HUDEP-2 (cell line): Measurements from ENCODE around the gene GUSB.
"Not testable (repeated sequence)": the region's sequence is repeated elsewhere in the genome, so short reads cannot be mapped to it uniquely, and the experiment has no call there.

Experiments used
- DNase-seq, 76 experiments: peaks; one replicate each; lab custom pipeline; 2025; ENCODE audit not compliant: unreplicated experiment in 76 of 76; lab: John Stamatoyannopoulos, UW

Gene GUSB

DNA sequence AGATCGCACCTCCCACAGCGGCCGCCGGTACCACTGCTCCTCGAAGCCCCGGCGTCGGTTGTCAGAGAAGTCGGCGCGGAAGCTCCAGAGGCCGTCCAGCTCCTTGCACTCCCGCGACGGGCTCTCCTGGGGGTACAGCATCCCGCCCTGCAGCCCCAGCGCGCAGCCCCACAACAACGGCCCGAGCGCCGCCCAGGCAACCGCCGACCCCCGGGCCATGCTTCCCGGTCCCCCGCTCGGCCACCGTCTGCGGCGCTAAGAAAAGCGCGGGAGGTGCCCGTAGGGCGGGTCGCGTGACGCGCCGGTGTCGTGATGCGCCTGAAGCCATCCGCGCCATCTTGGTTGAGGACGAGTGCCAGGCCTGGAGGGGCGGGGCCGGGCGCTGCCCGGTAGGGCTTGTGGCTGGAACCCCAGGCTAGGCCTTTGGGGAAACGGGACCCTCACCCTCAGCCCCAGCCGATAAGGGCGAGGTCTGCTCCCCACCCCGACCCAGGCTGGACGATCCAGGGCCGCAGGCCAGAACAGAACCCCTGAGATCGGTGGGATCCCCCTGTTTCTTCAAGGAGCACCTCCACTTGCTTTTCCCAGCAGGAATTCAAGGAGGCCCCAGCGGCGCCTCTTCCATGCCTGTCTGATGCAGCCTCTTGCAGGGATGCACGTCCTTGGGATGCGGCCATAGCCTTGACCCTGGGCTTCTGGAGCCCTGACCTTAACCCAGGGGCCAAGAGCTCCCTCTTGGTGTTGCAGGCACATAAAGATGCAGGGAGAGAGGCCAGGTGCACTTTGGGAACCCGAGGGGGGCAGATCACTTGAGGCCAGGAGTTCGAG is at the start of gene GUSB:
GUSB (minus strand) TSS at position 249 of the 828 bp plus-strand sequence; CDS start at position 219, 30 bp downstream.
- peak in 75 of 76 experiments; percentile 28 to 91 (median 81) for DNase-seq

DNA sequence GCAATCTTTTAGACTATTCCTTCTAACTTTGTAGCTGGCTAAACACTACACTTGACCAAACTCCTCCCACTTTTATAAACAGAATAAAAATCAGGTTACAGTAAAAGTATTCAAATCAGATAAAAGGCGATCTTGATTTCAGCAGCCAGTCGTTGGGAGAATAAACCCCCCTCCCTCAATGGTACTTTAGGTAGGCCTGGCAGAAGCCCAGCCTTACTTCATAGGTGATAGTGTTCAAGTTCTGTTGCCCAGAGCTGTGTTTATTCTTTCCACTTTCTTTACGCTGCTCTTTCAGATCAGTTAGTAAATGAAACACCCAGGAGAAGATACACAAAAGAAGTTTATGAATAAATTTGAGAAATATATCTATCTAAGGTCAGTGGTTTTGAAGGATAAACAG is 46.3 kb upstream of the GUSB start:
- DNase-seq, result not testable (repeated sequence)

DNA sequence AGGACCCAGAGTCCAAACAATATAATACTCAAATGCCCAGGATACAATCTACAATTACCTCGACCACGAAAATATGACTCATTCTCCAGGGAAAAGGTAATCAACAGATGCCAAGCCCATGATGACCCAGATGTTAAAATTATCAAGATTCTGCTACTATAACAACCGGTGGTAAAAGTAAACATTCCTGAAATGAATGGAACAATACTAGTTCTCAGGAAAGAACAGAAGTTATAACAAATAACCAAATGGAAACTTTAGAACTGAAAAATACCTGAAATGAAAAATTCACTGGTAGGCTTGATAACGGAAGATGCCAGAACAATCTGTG is 34.1 kb upstream of the GUSB start:
- no peak for DNase-seq

DNA sequence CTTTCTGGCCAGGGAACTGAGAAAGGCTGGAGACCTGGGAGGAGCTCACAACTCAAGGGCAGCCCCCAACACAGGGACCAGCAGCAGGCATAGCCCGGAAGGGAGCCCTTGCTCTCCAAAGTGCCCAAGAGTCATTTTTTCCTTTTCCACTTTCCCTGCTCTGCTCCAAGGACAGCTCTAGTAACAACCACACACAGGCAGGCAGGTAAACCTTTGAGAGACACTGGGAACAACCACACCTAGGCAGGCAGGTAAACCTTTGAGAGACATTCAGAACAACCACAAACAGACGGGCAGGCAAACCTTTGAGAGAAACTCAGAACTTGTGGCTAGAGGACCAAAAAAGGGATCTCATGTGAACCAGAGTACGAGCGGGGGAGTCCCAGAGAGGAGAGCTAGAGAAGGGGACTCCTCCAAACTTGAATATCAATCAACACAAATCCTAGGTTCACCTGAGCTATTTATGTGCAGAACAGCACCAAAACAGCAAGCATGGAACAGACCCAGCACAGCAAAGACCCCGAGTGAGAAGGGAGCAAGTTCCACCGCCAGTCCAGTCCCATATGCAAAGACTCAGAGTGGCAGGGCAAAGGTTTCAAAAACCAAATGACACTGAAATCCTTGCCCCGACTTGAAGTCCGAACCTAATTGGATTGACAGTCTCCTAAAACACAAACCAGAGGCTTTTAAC is 33.6 kb upstream of the GUSB start:
- no peak for DNase-seq

DNA sequence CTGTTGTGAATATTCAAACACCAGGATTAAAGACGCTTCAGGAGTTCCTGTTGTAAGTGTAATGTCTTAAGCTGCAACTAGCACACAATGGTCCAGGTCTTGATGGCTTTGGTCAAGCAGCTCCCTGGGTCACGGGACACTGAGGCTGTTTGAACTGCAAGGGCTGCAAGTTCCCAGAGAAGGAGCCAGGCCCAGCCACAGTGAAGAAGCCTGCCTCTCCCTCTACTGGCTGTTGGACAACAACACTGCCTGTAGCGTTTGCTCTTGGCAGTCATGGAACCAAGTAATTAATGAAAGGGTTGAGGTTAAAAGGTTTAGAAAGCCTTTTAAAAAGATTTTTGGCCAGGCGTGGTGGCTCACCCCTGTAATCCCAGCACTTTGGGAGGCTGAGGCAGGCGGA is 31.9 kb upstream of the GUSB start:
- DNase-seq, result peak in 49 of 76 experiments; percentile 1 to 63 (median 16)

DNA sequence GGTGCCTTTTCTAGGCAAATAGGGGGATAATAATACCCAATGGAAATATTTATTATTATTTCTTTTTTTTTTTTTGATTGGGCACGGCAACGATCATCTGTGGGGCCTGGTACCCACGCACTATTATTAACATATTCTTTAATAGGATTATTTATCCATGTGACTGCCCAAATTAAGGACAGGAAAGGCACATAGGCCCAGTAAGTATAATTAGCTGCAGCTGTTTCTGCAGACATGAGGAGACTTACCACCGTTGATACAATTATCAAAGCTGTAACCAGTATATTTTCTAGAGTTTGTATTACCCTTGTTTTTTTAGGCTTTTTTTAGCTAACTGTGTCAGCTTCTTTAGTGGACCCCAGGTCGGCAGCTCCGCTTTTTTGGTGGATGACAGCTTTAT is 25.2 kb upstream of the GUSB start:
- DNase-seq, result no peak

DNA sequence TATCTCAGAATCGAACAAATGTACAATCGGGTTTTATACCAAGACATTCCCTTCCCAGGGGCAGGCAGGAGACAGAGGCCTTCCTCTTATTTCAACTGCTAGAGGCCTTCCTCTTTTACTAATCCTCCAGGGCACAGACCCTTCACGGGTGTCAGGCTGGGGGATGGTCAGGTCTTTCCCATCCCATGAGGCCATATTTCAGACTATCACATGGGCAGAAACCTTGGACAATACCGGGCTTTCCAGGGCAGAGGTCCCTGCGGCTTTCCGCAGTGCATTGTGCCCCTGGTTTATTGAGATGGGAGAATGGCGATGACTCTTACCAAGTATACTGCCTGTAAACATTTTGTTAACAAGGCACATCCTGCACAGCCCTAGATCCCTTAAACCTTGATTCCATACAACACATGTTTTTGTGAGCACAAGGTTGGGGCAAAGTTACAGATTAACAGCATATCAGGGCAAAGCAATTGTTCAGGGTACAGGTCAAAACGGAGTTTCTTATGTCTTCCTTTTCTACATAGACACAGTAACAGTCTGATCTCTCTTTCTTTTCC is 23.2 kb upstream of the GUSB start:
- DNase-seq, result not testable (repeated sequence)

DNA sequence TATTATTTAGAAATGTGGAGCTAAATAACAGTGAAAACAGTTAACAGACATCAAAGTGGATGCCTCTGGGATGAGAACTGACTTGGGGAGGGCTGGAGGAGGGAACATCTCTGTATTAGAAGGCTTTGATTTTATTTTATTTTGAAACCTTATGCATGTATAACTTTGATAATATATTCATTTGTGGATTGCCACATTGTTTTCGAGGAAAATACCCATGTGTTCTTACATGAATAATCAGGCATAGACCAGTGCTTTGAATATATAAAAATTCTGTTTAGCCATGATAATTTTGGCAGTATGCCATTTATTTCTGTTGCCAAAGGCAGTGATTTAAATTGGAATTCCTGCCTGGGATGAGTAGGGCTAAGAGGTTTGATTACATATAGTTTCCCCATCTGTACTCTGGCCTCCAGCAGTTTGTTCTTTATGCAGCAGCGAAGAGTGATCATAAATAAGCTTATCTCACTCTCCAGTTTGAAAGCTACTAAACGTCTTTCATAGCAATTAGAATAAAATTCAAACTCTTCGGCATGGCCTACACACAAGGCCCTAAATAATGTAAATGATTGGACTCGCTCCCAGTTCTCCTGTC is 18.9 kb upstream of the GUSB start:
- DNase-seq, result not testable (repeated sequence)

DNA sequence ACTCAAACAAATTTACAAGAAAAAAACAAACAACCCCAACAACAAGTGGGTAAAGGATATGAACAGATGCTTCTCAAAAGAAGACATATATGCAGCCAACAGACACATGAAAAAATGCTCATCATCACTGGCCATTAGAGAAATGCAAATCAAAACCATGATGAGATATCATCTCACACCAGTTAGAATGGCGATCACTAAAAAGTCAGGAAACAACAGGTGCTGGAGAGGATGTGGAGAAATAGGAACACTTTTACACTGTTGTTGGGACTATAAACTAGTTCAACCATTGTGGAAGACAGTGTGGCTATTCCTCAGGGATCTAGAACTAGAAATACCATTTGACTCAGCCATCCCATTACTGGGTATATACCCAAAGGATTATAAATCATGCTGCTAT is 13.0 kb upstream of the GUSB start:
- DNase-seq, result not testable (repeated sequence)

DNA sequence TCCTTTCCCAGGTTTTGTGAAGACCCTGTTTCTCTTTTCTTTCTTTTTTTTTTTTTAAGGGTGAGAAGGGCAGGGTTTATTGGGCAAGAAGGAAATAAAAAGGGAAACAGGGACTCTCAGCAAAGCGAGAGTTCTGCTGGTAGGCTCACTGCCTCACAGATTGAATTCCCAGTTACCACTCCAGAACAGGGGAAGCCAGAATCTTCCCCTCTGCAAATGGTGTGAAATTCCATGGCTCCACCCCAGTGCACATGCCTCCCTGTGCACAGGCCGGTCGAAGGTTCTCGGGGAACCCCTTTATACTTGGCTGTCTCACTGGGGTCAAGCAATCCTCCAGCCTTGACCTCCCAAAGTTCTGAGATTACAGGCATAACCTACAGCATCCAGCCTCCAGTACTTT is 10.5 kb upstream of the GUSB start:
- DNase-seq, result no peak

DNA sequence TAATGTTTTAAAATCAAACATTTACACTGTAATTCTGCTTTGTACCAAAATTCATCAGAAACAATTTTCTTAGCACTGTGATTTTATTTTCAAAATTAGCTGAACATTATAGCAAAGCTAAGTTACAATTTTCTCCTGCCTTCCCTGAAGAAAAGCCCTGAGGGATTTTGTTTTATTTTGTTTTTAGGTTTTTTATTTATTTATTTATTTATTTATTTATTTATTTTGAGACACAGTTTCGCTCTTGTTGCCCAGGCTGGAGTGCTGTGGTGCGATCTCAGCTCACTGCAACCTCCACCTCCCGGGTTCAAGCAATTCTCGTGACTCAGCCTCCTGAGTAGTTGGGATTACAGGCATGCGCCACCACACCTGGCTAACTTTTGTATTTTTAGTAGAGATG is 9.8 kb upstream of the GUSB start:
- not testable (repeated sequence) for DNase-seq

DNA sequence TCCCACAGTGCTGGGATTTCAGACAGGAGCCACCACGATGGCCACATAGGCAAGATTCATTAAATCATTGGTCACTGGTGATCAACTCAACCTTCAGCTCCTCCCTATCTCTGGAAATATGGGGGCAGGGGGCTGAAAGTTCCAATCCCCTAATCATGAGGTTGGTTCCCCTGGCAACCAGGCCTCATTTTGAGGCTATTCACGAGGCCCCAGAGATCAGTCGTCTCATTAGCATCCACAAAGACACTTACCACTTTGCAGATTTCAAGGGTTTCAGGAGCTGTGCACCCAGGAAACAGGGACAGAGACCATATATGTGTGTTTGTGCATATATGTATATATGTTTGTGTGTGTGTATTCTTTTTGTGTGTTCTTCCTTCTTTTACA is 7.7 kb upstream of the GUSB start:
- DNase-seq, result no peak

DNA sequence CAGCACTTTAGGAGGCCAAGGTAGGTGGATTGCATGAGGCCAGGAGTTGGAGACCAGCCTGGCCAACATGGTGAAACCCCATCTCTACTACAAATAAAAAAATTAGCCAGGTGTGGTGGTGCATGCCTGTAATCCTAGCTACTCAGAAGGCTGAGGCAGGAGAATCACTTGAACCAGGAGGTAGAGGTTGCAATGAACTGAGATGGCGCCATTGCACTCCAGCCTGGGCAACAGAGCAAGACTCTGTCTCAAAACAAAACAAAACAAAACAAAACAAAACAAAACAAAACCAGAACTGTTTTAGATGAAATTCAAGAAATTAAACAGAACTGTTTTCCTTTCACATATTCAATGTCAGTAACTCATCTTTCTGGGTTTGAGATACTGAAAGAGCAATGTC is 6.5 kb upstream of the GUSB start:
- DNase-seq, result not testable (repeated sequence)

DNA sequence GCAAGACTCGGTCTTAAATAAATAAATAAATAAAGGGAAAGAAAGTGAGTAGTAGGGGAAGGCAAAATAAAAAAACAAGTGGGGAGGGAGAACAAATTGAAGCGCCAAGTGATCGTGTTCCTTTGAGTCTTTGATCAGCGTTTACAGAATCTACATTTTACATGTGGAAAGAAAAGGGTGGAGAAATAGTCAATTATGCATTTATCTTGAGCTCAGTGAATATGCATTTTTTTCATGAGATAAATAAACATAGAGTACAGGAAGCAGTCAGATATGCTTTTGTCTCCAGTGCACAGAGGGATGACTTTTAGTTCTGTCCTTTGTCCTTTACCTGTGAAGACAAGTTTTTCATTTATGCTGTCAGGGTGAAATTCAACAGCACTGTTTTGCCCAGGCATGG is 6.1 kb upstream of the GUSB start:
- no peak for DNase-seq

DNA sequence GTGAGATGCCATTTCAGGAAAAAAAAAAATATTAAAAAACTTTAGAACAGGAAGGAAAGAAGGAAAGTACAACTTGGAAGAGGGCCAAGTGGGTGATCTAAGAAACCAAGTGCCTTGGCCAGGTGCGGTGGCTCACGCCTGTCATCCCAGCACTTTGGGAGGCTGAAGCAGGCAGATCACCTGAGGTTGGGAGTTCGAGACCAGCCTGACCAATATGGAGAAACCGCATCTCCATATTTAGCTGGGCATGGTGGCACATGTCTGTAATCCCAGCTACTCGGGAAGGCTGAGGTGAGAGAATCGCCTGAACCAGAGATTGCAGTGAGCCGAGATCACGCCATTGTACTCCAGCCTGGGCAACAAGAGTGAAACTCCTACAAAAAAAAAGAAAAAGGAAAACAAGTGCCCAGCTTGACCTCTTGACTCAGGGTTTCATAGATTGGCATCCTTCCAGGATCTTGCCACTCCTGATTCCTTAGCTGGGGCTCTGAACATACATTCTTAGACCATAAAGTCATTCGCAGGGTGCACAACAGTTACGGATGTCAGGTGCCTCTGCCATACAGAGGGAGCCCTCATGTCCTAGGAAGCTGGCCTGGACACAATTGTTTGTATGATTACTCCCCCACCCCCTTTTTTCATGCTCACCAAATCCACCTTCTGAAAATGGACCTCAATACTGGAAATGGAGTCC is 2.1 kb upstream of the GUSB start:
- DNase-seq, result no peak

DNA sequence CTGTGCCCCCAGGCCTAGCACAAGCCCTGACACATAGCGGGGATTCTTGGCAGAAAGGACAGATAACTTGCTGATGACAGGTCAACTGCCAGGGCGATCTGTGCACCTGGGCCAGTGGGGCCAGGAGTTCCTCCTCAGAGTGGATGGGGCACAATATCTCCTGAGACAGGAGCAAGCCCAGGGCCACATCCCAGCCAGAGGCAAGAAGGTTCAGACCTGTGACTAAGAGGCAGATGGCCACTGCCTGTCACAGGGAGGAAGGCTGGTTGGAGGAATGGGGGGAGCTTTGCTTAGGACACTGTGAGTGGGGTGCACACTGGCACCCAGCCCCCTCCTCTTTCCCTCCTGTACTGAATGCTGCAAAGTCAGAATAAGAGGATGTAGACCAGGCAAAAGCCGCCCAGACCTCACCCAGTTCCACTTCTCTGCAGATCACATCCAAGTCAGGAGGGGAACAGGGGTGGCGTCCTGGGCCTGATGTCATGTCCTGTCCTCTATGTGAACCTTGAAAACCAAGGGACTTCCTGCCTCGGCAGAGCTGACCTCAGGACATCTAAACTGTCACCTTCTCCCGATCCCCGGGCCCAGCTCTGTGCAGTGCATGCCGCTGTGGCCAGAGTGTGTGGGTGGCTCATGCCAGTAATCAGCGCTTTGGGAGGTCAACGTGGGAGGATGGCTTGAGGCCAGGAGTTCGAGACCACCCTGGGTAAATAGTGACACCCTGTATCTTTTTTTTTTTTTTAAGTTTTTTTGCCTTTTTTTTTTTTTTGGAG is 1.3 kb downstream of the GUSB start:
- peak in 64 of 76 experiments; percentile 2 to 77 (median 33) for DNase-seq

DNA sequence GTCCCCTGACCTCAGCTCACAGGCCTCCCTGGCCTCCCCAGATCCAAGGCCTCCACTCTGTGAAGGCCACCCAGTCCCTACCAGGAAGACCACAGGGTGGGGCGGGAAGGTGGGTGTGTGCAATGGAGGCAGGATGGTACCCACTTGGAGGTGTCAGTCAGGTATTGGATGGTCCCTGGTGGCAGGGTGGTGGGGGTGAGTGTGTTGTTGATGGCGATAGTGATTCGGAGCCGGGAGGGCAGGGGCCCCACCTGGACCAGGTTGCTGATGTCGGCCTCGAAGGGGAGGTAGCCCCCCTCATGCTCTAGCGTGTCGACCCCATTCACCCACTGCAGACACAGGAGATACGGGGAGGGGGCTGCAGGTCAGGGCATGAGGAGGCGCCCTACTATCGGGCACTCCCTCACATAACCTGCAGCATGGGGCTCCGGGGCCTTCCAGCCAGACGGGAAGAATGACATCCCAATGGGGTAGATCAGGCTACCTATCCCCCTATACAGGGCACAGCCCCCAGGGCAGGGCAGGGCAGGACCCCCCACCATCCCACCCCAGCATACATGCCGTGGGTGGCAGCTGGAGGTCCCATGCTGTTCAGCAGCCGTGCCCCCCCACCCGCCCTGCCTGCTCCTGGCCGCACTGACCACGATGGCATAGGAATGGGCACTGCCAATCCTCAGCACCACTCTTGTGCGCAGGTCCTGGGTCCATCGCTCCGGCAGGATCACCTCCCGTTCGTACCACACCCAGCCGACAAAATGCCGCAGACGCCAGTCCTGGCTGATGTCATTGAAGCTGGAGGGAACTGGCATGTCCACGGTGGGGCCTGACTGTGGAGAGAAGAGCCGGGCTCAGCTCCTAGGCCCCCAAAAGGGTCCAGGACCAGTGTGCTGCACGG is 2.2 kb downstream of the GUSB start:
- DNase-seq, result no peak

DNA sequence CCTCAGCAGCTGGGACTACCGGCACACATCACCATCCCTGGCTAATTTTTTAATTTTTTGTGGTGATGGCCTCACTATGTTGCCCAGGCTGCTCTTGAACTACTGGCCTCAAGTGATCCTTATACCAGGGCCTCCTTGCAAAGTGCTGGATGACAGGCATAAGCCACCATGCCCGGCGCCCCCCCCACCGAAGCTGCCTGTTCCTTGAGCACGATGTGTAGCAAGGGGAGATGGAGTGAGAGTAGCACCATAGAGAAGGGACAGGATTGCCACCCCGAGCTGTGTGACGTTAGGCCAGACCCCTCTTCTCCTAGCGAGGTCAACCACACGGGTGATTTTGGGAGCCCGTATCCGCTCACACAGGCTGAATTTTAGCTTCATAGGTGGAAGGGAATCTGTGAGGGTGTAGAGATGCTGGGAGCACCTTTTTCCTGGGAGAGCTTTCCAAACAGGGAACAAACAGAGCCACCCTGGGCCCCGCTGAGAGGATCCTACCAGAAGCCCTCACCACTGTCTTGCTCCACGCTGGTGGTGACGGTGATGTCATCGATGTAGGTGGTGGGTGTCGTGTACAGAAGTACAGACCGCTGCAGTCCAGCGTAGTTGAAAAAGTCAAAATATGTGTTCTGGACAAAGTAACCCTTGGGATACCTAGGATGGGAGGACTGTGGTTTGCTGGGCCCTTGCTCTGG is 3.0 kb downstream of the GUSB start:
- DNase-seq, result no peak
